K562 (cell line): ENCODE measurements around the gene METAP2. TPM values are rescaled to one million over a fixed set of nuclear protein-coding genes. Genes with fewer than 3 reads are reported as not detected.

Source experiments
- ARID2 ChIP-seq: fragments of 450-650 bp; IDR thresholded peaks from 2 replicates; pipeline ENCODE4 v1.6.1; 2017; ENCODE audit warnings: antibody characterized with exemption, mild to moderate bottlenecking
- BDP1 ChIP-seq: IDR thresholded peaks from 3 replicates; pipeline ENCODE4 v1.6.1; 2011; ENCODE audit not compliant: insufficient read length, insufficient read depth
- MTA3 ChIP-seq: fragments of 450-650 bp; formaldehyde crosslinking; IDR thresholded peaks from 2 replicates; pipeline ENCODE4 v1.6.1; 2017; ENCODE audit warnings: mild to moderate bottlenecking, borderline replicate concordance
- SPI1 ChIP-seq: IDR thresholded peaks from 2 replicates; pipeline ENCODE4 v1.6.1; 2011; ENCODE audit warnings: low read depth, low read length, control low read depth, borderline replicate concordance
- ZNF274 ChIP-seq: IDR thresholded peaks from 2 replicates; pipeline ENCODE4 v1.6.1; 2011; ENCODE audit warnings: low read depth, mild to moderate bottlenecking, low read length, moderate library complexity, borderline replicate concordance
- polyA plus RNA-seq, 8 experiments: library from polyadenylated mRNA; depleted of rRNA in 4 of 8; stranded (reverse) in 5 of 8; unstranded in 3 of 8; fragments of >200 nt; fragmentation: Nextera tagmentation in 2 of 8; fragmentation: Illumina TruSeq in 1 of 8; extraction: Ambion mirVana in 2 of 8; extraction: Trizol in 1 of 8; gene quantifications; 2 replicates each; pipeline versions ENCODE4 v1.2.1 to v1.2.3, GENCODE V29; 2011 to 2014; ENCODE audit warnings: inconsistent platforms in 1 of 8, missing spikeins in 1 of 8
- total RNA-seq, 7 experiments: library from RNA; depleted of rRNA in 6 of 7; stranded (reverse); fragments of >200 nt in 6 of 7; fragmentation: Illumina TruSeq in 2 of 7; extraction: Trizol in 2 of 7; gene quantifications; 2 replicates each; pipeline versions ENCODE4 v1.2.1 to v1.2.3, GENCODE V29; 2011 to 2021; ENCODE audit warnings: low replicate concordance in 1 of 7
- TF ChIP-seq, protein P1 (sequence below): IDR thresholded peaks from 3 replicates; pipeline ENCODE4 v1.6.1; 2011; ENCODE audit warnings: borderline replicate concordance, mild to moderate bottlenecking, moderate library complexity; ENCODE audit not compliant: insufficient read length; ENCODE audit errors: extremely low read depth
- TF ChIP-seq, protein P2 (sequence below): fragments of 200-400 bp; formaldehyde crosslinking; IDR thresholded peaks from 2 replicates; pipeline ENCODE4 v1.6.1; 2017; ENCODE audit warnings: mild to moderate bottlenecking, low read depth, low read length, moderate library complexity
- TF ChIP-seq, protein P3 (sequence below): fragments of 450-650 bp; IDR thresholded peaks from 2 replicates; pipeline ENCODE4 v1.6.1; 2018; ENCODE audit not compliant: partially characterized antibody

The METAP2 gene
- total and polyA plus RNA-seq, 9 of the 15 experiments (the other 6 are each of a cell fraction or from before 2014, with no cell fraction given): 75.5 to 205 (median 164) TPM

DNA sequence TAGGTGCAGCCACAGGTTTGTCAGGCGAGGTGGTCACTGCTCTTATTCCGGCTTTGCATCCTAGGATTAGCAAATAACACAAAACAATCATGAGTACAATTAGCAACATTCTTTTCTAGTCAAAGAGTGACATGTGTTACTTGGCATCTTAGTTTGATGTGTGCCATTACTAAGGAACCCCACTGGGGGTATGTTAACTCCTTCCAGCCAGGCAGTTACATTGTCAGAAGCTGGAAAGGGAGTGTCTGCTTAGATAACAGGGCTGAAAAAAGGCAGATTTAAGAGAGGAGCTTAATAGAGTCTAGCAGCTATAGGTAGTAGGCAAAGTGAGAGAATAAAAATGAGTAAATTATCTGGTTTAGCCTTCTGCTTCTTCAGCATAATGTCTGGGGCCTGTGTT, 30.5 kb upstream of the METAP2 start (continued):
- TF ChIP-seq MTA3: no peak
- TF ChIP-seq BDP1: no peak
- TF ChIP-seq ARID2: no peak
- no peak for TF ChIP-seq SPI1
- TF ChIP-seq ZNF274: no peak
- TF ChIP-seq, protein P1, sequence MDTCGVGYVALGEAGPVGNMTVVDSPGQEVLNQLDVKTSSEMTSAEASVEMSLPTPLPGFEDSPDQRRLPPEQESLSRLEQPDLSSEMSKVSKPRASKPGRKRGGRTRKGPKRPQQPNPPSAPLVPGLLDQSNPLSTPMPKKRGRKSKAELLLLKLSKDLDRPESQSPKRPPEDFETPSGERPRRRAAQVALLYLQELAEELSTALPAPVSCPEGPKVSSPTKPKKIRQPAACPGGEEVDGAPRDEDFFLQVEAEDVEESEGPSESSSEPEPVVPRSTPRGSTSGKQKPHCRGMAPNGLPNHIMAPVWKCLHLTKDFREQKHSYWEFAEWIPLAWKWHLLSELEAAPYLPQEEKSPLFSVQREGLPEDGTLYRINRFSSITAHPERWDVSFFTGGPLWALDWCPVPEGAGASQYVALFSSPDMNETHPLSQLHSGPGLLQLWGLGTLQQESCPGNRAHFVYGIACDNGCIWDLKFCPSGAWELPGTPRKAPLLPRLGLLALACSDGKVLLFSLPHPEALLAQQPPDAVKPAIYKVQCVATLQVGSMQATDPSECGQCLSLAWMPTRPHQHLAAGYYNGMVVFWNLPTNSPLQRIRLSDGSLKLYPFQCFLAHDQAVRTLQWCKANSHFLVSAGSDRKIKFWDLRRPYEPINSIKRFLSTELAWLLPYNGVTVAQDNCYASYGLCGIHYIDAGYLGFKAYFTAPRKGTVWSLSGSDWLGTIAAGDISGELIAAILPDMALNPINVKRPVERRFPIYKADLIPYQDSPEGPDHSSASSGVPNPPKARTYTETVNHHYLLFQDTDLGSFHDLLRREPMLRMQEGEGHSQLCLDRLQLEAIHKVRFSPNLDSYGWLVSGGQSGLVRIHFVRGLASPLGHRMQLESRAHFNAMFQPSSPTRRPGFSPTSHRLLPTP: no peak
- TF ChIP-seq, protein P2, sequence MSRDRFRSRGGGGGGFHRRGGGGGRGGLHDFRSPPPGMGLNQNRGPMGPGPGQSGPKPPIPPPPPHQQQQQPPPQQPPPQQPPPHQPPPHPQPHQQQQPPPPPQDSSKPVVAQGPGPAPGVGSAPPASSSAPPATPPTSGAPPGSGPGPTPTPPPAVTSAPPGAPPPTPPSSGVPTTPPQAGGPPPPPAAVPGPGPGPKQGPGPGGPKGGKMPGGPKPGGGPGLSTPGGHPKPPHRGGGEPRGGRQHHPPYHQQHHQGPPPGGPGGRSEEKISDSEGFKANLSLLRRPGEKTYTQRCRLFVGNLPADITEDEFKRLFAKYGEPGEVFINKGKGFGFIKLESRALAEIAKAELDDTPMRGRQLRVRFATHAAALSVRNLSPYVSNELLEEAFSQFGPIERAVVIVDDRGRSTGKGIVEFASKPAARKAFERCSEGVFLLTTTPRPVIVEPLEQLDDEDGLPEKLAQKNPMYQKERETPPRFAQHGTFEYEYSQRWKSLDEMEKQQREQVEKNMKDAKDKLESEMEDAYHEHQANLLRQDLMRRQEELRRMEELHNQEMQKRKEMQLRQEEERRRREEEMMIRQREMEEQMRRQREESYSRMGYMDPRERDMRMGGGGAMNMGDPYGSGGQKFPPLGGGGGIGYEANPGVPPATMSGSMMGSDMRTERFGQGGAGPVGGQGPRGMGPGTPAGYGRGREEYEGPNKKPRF: no peak
- TF ChIP-seq, protein P3, sequence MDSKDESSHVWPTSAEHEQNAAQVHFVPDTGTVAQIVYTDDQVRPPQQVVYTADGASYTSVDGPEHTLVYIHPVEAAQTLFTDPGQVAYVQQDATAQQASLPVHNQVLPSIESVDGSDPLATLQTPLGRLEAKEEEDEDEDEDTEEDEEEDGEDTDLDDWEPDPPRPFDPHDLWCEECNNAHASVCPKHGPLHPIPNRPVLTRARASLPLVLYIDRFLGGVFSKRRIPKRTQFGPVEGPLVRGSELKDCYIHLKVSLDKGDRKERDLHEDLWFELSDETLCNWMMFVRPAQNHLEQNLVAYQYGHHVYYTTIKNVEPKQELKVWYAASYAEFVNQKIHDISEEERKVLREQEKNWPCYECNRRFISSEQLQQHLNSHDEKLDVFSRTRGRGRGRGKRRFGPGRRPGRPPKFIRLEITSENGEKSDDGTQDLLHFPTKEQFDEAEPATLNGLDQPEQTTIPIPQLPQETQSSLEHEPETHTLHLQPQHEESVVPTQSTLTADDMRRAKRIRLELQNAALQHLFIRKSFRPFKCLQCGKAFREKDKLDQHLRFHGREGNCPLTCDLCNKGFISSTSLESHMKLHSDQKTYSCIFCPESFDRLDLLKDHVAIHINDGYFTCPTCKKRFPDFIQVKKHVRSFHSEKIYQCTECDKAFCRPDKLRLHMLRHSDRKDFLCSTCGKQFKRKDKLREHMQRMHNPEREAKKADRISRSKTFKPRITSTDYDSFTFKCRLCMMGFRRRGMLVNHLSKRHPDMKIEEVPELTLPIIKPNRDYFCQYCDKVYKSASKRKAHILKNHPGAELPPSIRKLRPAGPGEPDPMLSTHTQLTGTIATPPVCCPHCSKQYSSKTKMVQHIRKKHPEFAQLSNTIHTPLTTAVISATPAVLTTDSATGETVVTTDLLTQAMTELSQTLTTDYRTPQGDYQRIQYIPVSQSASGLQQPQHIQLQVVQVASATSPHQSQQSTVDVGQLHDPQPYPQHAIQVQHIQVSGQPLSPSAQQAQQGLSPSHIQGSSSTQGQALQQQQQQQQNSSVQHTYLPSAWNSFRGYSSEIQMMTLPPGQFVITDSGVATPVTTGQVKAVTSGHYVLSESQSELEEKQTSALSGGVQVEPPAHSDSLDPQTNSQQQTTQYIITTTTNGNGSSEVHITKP: no peak
